HG03280 (cell line): ENCODE results near the gene ASPM.
"Not testable (repeated sequence)": the region's sequence is repeated elsewhere in the genome, so short reads cannot be mapped to it uniquely, and the experiment has no call there.

Experiments used
- ATAC-seq: cut with Tn5 transposase; IDR thresholded peaks from one replicate; pipeline ENCODE4 v1.9.1; 2021; ENCODE audit warnings: mild to moderate bottlenecking, moderate library complexity; ENCODE audit not compliant: unreplicated experiment

The ASPM gene

DNA sequence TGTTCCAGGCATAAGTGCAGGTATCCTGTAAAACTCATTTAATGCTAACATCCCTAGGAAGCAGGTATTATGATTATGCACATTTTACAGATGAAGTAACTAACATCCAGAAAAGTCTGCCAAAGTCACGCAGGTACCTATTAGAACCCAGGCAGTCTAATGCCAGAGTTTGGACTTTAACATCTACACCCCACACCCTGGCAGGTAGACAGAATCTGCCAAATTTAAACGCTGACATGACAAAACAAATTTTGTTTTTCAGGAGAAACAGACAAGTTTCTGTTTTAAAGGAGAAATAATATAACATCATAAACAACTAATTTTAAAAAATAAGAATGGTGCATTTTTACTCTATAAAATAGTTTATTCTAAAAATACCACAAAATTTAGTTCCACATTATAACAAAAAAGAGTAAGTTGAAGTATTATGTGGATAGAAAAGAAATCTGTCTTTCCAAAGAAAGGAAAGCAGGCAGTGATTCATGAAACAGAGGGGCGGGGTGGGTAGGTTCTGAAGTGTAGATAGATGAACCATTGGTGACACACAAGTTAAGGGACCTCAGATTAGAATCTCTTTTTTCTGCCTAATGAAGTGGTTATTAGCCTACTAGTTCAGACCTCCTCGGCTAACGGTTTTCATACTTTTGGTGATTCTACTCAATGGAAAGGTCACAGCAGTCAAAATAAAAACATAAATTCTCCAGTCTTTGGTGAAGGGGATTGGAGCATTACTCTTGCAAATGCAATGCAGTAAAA lies 1.7 kb downstream of the ASPM start:
- ATAC-seq, result no peak

GRCh38 chr1:197143276-197143675 lies 3.2 kb downstream of the ASPM start:
- ATAC-seq, result no peak

DNA sequence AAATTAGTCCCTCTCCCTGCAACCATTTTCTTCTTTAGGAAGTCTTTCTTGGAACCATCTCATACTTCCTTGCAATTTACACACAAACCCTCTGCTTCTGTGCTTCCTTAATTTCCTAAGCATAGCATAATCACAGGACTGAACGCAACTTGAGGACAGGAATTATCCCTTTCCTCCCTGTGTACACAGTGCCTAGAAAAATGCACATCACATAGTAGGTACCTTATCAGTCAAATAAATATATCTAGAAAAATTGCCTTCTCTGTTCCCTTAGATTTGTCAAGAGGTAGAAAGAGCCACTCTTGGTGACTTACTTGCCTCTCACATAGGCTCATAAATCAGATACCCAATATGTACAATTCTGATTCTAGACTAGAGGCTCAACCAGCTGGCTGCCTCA lies 4.9 kb downstream of the ASPM start:
- ATAC-seq, result no peak

- ATAC-seq, result no peak
These were observed 6.3 kb downstream of the ASPM start for GRCh38 chr1:197140121-197140520.

DNA sequence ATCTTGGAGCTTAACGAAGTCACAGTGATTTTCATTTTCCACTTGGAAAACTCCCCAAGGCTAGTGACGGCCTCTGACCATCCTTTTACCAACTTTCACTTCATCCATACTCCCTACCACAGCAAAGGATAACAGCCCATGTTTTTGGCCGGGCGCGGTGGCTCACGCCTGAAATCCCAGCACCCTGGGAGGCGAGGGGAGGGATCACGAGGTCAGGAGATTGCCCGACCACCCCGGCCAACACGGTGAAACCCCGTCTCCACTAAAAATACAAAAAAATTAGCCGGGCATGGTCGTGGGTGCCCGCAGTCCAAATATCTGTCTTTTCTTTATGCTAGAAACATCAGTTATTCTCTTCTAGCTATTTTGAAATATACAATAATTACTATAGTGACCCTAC lies 7.3 kb downstream of the ASPM start:
- ATAC-seq, result no peak

GRCh38 chr1:197137322-197137721 lies 9.1 kb downstream of the ASPM start:
- no peak for ATAC-seq

- ATAC-seq, result no peak
These were observed 15.7 kb downstream of the ASPM start for GRCh38 chr1:197130677-197131304.

DNA sequence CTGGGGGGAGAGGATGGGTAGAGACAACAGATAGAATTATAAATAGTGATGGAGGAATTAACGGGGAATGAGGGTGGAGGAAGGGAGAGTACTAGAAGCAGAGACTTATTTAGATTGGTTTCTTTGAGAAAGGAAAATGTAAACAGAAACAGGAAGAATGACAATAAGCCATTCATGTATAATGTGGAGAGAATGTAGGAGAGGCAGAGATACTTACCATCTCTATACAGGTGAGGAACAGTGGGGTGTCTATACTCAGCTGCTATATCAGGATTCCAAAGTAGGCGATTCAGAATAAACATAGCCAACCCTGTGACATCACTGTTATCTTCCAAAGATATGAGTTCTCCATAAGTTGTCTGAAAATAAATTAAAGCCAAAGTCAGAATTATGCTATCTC lies 16.8 kb downstream of the ASPM start:
- no peak for ATAC-seq

DNA sequence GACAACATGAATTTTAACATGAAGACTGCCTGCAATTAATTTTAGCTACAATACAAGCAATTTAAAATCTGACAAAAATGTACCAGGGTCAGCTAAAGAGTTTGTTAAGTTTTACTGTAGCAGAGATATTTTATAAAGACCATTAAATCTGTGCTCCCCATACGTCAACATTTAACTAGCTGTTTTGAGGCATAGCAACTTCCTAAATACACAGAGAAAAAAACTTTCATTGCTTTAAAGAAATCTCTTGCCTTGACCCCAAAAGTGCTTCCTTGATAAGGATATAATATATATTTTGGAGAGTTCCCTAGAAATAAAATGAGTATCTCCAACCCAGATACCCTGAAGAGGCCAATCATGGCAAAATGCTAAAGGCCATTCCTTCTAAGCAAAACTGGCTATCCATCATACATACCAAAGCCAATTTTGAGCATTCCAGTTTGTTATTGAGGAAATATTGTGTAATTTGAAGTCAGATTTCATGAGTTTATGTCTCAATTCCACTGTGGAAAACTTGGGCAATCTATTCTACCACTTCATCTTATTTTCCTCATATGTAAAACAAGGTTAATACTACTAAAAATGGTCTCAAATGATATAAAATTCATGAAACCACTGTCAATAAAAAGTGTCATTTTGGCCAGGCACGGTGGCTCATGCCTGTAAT lies 19.1 kb downstream of the ASPM start:
- no peak for ATAC-seq

- ATAC-seq, result no peak
These were observed 19.8 kb downstream of the ASPM start for GRCh38 chr1:197126691-197127090.

DNA sequence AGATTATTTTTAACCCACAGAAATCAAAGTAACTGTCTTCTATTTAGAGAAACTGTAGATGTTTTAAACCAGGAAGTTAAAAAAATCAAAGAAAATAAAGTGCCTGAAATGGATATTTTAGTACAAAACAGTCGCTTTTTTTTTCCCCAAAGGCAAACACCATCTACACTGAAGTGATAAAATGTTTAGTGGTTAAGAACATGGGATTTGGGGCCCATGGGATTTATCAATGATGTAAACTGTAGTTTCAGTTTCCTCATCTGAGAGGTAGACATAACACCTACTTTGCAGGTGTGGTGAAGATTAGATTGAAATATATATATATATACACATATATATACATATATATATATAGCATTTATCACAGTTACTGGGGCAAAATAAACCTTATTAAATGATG lies 22.1 kb downstream of the ASPM start:
- ATAC-seq, result no peak

DNA sequence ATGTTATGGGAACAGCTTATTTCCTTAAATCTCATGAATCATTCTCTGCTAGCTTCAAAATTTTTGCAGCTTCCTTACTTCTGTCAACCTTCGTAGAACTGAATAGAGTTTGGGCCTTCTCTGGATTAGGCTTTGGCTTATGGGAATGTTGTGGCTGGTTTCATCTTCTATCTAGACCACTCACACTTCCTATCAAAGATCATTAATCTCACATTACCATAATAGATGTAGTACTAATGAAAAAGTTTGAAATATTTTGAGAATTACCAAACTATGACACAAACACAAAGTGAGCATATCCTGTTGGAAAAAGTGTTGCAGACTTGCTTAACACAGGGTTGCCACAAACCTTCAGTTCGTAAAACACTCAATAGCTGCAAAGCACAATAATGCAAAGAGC lies 30.3 kb downstream of the ASPM start:
- ATAC-seq, result no peak

DNA sequence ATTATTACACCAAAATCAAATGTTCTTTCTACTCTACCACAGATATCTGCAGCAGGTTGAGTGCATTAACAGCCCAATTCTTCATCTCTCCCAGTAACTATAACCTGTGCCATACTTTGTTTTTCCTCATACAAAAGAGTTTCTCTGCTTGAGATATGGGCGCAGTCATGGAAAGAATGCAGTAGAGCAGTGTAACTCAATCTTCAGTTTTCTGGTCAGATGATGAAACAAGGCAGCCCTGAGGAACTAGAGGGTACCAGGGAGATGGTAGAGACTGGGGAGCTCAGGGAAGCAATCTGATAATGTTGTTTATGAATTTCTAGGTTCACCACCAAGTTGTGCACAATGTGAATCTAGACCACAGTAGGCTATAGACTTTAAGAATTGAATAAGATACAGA lies 39.6 kb downstream of the ASPM start:
- no peak for ATAC-seq

DNA sequence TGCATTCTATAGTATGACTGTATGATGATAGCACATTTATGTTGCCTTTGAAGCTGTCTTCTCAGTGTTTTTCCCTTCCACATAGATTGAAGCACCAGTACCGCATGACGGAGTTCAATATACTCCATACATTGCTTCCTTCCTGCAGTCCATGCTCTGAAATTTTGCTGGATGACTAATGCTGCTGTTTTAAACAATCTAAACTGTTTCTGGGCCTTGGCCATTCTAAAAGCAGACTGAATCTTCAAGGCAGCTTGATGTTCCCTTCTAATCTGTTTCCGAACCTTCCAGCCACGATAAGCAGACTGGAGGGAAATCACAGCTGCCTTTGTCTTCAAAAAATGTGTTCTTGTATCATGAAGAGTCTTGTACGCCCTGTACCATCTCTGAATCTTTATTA lies 43.2 kb downstream of the ASPM start:
- no peak for ATAC-seq

DNA sequence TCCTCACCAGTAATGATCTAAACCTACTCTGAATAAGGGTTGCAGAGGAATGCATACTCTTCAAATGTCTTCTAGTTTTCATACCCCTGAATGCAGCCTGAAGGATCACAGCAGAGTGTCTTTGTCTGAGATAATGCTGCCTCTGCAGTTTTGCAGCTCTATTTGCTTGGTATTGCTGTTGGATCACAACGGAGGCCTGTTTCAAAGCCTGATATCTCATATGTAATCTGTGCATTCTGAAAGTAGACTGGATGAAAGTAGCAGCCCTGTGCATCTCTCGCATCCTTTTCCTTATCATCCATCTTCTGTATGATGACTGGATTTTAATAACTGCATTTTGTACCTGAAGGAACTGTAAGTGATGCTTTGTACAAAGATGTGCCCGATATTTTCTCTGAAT lies 44.5 kb downstream of the ASPM start:
- no peak for ATAC-seq

DNA sequence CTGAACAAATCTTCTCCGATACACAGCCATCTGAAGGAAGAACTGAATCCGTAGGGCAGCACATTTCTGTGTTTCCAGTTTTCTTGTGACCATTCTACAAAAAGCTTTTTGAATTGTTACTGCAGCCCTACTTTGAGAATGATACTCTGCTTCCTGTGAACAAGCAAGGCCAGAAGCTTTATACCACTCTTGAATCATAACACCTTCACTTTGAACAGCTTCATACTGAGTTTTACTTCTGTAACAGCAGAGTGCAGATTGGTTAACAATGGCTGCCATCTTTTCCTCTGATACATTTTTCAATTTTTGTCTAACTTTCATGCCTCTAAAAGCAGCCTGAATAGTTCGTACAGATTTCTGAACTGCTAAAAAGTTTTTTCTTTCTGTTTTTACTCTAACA lies 45.8 kb downstream of the ASPM start:
- ATAC-seq, result no peak

DNA sequence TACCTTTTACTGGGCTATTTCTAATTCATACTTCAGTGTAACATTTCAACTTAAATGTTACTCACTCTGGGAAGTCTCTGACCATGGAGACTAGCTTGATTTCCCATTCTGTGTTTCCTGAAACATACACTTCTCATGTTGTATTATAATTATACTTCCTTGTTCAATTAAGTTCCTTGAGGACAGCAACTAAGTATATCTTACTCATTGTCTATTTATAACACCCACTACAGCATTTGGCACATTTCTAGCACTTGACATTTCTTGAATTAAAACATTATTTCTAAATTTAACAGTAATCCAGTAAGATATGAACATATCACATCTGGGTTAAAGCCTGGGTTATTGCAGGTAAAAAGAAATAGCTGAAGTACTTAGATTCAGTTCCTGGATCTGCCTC lies 47.0 kb downstream of the ASPM start:
- no peak for ATAC-seq

- ATAC-seq, result not testable (repeated sequence)
These were observed 49.5 kb downstream of the ASPM start for GRCh38 chr1:197096971-197097370.

DNA sequence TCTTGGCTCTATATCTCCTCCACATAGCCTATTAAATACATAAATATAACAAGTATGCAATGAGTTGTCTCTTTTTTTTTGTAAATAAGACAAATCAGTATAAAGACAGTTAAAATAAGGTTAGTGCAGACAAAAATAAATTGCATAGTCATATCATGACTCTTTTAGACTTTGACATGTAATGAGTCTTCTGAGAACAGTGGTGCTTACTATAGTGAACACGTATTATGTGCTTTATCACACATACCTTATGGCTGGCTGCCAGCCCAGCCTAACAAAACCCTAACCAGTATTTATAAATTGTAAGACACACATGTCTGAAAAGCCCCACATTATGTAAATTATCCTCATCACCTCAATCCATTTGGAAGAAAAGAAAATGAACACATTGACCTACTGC lies 50.3 kb downstream of the ASPM start:
- ATAC-seq, result no peak

DNA sequence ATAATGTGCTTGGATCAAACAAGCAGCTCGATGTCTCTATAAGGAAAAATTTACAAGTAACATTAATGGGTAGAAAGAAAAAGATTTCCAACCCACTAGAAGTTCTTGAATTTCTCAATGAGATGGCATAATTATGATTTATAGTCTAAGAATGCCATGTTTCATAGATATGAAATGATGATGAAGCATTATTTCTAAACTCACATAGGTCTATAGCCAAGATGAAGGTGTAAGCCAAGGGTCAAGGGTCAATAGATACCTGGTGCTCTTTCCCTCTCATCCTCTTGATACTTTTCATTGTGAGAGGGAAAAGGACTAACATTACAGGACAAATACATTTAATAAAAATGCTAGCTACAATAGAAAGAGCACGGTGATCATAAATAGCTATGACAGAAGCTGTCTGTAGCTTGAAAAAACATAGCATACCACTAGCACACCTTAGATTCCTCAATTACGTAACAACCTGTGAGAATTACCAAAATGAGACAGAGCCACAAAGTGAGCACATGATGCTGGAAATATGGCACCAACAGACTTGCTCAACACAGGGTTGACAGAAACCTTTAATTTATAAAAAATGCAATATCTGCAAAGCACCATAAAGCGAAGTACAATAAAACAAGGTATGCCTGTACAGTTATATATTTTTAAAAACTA lies 53.1 kb downstream of the ASPM start:
- ATAC-seq, result no peak

- ATAC-seq, result no peak
These were observed 53.9 kb downstream of the ASPM start for GRCh38 chr1:197092491-197093023.

- no peak for ATAC-seq
These were observed 63.0 kb downstream of the ASPM start for GRCh38 chr1:197083474-197083873.
